ENCODE measurements around the gene EIF4E3. TPM values are rescaled to one million over a fixed set of nuclear protein-coding genes. Genes with fewer than 3 reads are reported as not detected.

Gene EIF4E3
- total RNA-seq, 2 donors from 2014 or later: 40.8 to 44.2 TPM

Other genes starting within 250 kb of the EIF4E3 start
- 100 to 1,000 TPM; 109 to 112 TPM for gene FOXP1, start 141.7 kb downstream of the EIF4E3 start, total RNA-seq
- 1 to 10 TPM; 5.8 to 6.5 TPM for gene GPR27, start 28.5 kb upstream of the EIF4E3 start, total RNA-seq
- 1 to 10 TPM in 1 of 2 donors, under 1 TPM in 1; 0.67 to 2.0 TPM for gene PROK2, start 59.7 kb upstream of the EIF4E3 start, total RNA-seq